ENCODE data around the gene CSNK1A1. TPM values are rescaled to one million over a fixed set of nuclear protein-coding genes. Genes with fewer than 3 reads are reported as not detected.
"Not testable (repeated sequence)": the region's sequence is repeated elsewhere in the genome, so short reads cannot be mapped to it uniquely, and the experiment has no call there.

The CSNK1A1 gene
- total and polyA plus RNA-seq, 2 of the 4 experiments (the other 2 are of a cell fraction) = 140 to 419 TPM

DNA sequence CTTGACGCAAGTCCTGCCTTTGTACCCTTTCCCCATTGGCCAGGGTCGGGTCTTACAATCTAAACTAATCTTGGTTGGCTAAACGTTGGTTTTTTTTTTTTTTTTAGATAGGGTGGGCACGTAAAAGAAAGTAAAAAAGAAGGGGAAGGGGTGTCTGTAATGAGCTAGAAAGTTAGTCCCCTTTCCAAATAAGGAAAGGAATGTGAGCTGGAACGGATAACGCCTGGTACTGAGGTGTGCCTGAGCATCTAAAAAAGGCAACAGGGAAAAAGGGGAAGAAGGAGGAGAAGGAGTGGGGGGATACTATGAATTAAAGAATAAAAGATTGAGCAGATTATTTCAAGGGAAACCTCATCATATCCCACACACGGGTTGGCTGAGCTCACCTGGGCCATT, 105.9 kb downstream of the CSNK1A1 start (continued):
- no peak for TF ChIP-seq CTCF (conservative IDR thresholded peaks at IDR 0.05; ENCODE audit: low read depth, low read length)

DNA sequence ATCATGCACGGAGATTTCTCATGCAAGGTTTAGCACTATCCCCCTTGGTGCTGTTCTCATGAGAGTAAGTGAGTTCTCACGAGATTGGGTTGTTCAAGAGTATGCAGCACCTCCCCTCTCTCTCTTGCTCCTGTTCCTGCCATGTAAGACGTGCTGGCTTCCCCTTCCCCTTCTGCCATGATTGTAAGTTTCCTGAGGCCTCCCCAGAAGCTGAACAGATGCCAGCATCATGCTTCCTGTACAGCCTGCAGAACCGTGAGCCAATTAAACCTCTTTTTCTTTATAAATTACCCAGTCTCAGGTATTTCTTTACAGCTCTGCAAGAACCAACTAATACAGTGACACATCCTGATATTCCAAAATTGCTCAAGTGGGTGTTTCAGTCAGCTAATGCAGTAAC, 106.8 kb downstream of the CSNK1A1 start:
- peaks cover 27% of the 10 kb centered on the region for H3K9me1 ChIP-seq (ENCODE audit: insufficient read depth, low read length)
- H3K9me3 ChIP-seq (ENCODE audit: control insufficient read depth, insufficient read depth, low read length); H3K23ac ChIP-seq (ENCODE audit: low read depth, low read length); H3K14ac ChIP-seq (replicated peaks; ENCODE audit: low read depth, low read length); H3K56ac ChIP-seq (ENCODE audit: extremely low read depth, insufficient read depth, low read length); H3K4me3 ChIP-seq (ENCODE audit: insufficient read depth, low read depth, low read length); BruUV-seq (replicated peaks); POLR2A ChIA-PET (ENCODE audit: unreplicated experiment); H3K36me3 ChIP-seq (ENCODE audit: control insufficient read depth, insufficient read depth, low read length); H3K27me3 ChIP-seq (ENCODE audit: control insufficient read depth, insufficient read depth, low read length); H4K20me1 ChIP-seq (ENCODE audit: insufficient read depth, low read length); H3K4me2 ChIP-seq (ENCODE audit: low read depth, low read length); dilution Hi-C loops (cut with HindIII; ENCODE audit: low sequenced_read_pairs, unreplicated experiment); DNase-seq; H3K9ac ChIP-seq (ENCODE audit: low read depth, low read length); in situ Hi-C loops (cut with MboI; ENCODE audit: low sequenced_read_pairs); intact Hi-C loops (cut with micrococcal nuclease); ATAC-seq (ENCODE audit: low read depth): not testable (repeated sequence)
- H3K79me1 ChIP-seq (ENCODE audit: low read depth in 1 of 2, low read length in 2 of 2) = peaks cover 8 to 35% of the 10 kb centered on the region in 2 experiments; a peak in 3 of 4 replicates
- 0 out of 2 replicates have a peak overlapping the region, but pooled peaks have one; percentile 59 for H4K5ac ChIP-seq (ENCODE audit: low read depth, low read length)
- H2AK9ac ChIP-seq (replicated peaks; ENCODE audit: low read depth, low read length, poor library complexity) = peak overlapping the region; percentile 60
- H3K4me1 ChIP-seq (ENCODE audit: control insufficient read depth, insufficient read depth, low read length) = peaks cover 14% of the 10 kb centered on the region
- H2AK5ac ChIP-seq (ENCODE audit: low read depth, low read length) = peak overlapping the region; percentile 98
- peak overlapping the region; percentile 89; the same call in 2 of the 3 replicates for H2BK15ac ChIP-seq (ENCODE audit: low read depth, low read length)
- WGBS, 2 experiments (ENCODE audit: extremely low coverage in 2 of 2, insufficient read length in 1 of 2) = 90% methylated on average over 2 of the region's 4 CpGs; no CpG with 5 or more reads in 1 of the 2 experiments
- H2BK120ac ChIP-seq (ENCODE audit: low read depth, low read length) = peak overlapping the region; percentile 98
- CTCF ChIA-PET = interaction anchor here (0.6 kb wide), 1 partner anchor 10 kb away, joined by 3 read pairs; no protein-coding TSS in a partner anchor
- peak overlapping the region; percentile 98 for H3K4ac ChIP-seq (ENCODE audit: low read depth, low read length)
- H3K18ac ChIP-seq (ENCODE audit: low read depth, low read length) = peak overlapping the region; percentile 68
- H2BK5ac ChIP-seq (ENCODE audit: low read depth, low read length, poor library complexity, severe bottlenecking) = peak overlapping the region; percentile 66
- peak overlapping the region; percentile 32; the same call in 1 of the 2 replicates for H3K27ac ChIP-seq (ENCODE audit: insufficient read depth, low read length)
- H4K8ac ChIP-seq (ENCODE audit: low read depth in 2 of 2, low read length in 2 of 2) = peak overlapping the region; percentile 14 to 95; a peak in 2 of 4 replicates
- H2AFZ ChIP-seq (replicated peaks; ENCODE audit: low read length, poor library complexity) = peak overlapping the region; percentile 28
- peak overlapping the region; percentile 96 for H4K91ac ChIP-seq (ENCODE audit: insufficient read depth, low read depth, low read length)
- peak overlapping the region; percentile 86; the same call in 1 of the 2 replicates for H2BK20ac ChIP-seq (ENCODE audit: low read depth, low read length)
